Natural killer cell (primary cell): Measurements from ENCODE around the gene MYO5C. TPM values are rescaled to one million over a fixed set of nuclear protein-coding genes. Genes with fewer than 3 reads are reported as not detected.

Experiments used
- ATAC-seq, 3 donors: fragments of 150-1000 bp in 2 of 3; fragments of 200-7000 bp in 1 of 3; cut with Tn5 transposase; 1 replicate in 1 of 3; 2 replicates in 2 of 3; pipeline ENCODE4 v1.10.0; 2021; ENCODE audit warnings: mild to moderate bottlenecking in 2 of 3, moderate library complexity in 2 of 3
- DNase-seq, 2 donors: peaks; one replicate each; pipeline versions ENCODE4 v3.0.0 to v3.0.0-alpha.2; 2013 to 2021; ENCODE audit warnings: mixed read lengths in 1 of 2
- H3K27ac ChIP-seq: one replicate; pipeline ENCODE4 v1.5.1; 2013; ENCODE audit warnings: mild to moderate bottlenecking, low read length
- H3K27me3 ChIP-seq: one replicate; pipeline ENCODE4 v1.6.1; 2013; ENCODE audit warnings: low read length; ENCODE audit not compliant: control insufficient read depth, insufficient read depth
- H3K36me3 ChIP-seq: one replicate; pipeline ENCODE4 v1.6.1; 2013; ENCODE audit warnings: low read length; ENCODE audit not compliant: control insufficient read depth, insufficient read depth
- H3K4me1 ChIP-seq: one replicate; pipeline ENCODE4 v1.6.1; 2013; ENCODE audit warnings: low read length; ENCODE audit not compliant: control insufficient read depth, insufficient read depth
- H3K4me3 ChIP-seq: one replicate; pipeline ENCODE4 v1.5.1; 2013; ENCODE audit warnings: low read length
- H3K9me3 ChIP-seq: one replicate; pipeline ENCODE4 v1.6.1; 2013; ENCODE audit warnings: low read length; ENCODE audit not compliant: control insufficient read depth, insufficient read depth
- H3K27ac Mint-ChIP-seq, 2 donors: one replicate each; pipeline ENCODE4 v1.8.0; 2022; ENCODE audit warnings: mild to moderate bottlenecking in 2 of 2, mixed read lengths in 2 of 2, moderate library complexity in 1 of 2
- H3K27me3 Mint-ChIP-seq, 2 donors: one replicate each; pipeline ENCODE4 v1.8.0; 2022; ENCODE audit warnings: low read depth in 2 of 2, mixed read lengths in 2 of 2
- H3K36me3 Mint-ChIP-seq: one replicate; pipeline ENCODE4 v1.8.0; 2022; ENCODE audit warnings: mixed read lengths
- H3K4me1 Mint-ChIP-seq, 2 donors: one replicate each; pipeline ENCODE4 v1.8.0; 2022; ENCODE audit warnings: mixed read lengths in 2 of 2
- H3K4me3 Mint-ChIP-seq: one replicate; pipeline ENCODE4 v1.8.0; 2022; ENCODE audit warnings: mild to moderate bottlenecking, moderate library complexity, mixed read lengths
- H3K9me3 Mint-ChIP-seq, 2 donors: one replicate each; pipeline ENCODE4 v1.8.0; 2022; ENCODE audit warnings: mixed read lengths in 2 of 2
- CTCF ChIP-seq: fragments of 200-600 bp; IDR thresholded peaks from one replicate; pipeline ENCODE4 v1.8.0; 2022; ENCODE audit warnings: antibody characterized with exemption
- WGBS: methylation state at CpG from one replicate; pipeline ENCODE4 v1.1.7; 2013; ENCODE audit warnings: missing lambda C conversion rate; ENCODE audit not compliant: insufficient coverage; 5-methylcytosine and 5-hydroxymethylcytosine counted together
- intact Hi-C: fragments of 100-400 bp; cut with micrococcal nuclease; formaldehyde crosslinking; loops from one replicate; pipeline ENCODE4 v1.14.2; 2022
- total RNA-seq, 4 donors: library from RNA; stranded (reverse); fragments of 120-200 nt in 1 of 4; gene quantifications; one replicate each; pipeline versions ENCODE4 v1.2.3 to v1.2.4, GENCODE V29; 2013 to 2022

MYO5C gene
- total RNA-seq, 3 donors from 2014 or later (not counting 1 experiment from before 2014, with no cell fraction given) = 0.45 to 0.82 (median 0.60) TPM

- H3K36me3 Mint-ChIP-seq = no peaks in the 10 kb centered on the region
- WGBS = 38% methylated on average over 2 of the region's 4 CpGs
- DNase-seq (no peak), ATAC-seq (no peak)
- Histone ChIP-seq H3K9me3 (no peaks in the 10 kb centered on the region), H3K27ac (no peak overlapping the region), H3K36me3 (no peaks in the 10 kb centered on the region), H3K27me3 (peaks cover 3% of the 10 kb centered on the region), H3K4me3 (no peak overlapping the region), H3K4me1 (peaks cover 12% of the 10 kb centered on the region)
- no peak overlapping the region for H3K27ac Mint-ChIP-seq
- H3K9me3 Mint-ChIP-seq = no peaks in the 10 kb centered on the region
- H3K4me1 Mint-ChIP-seq = peaks cover 0 to 5% of the 10 kb centered on the region in 2 donors
- intact Hi-C loops = no loop called here
- H3K4me3 Mint-ChIP-seq = no peak overlapping the region
- TF ChIP-seq CTCF = no peak
- H3K27me3 Mint-ChIP-seq = peaks cover 23 to 28% of the 10 kb centered on the region in 2 donors
Observed at GRCh38 chr15:52290329-52290728, 5.3 kb downstream of the MYO5C start.

- no peaks in the 10 kb centered on the region for H3K36me3 Mint-ChIP-seq
- peaks cover 7% of the 10 kb centered on the region for H3K4me1 ChIP-seq
- intact Hi-C loops = no loop called here
Observed at GRCh38 chr15:52289629-52290081, 5.9 kb downstream of the MYO5C start.

GRCh38 chr15:52288986-52289385 is 6.6 kb downstream of the MYO5C start:
- H3K9me3 ChIP-seq = no peaks in the 10 kb centered on the region
- intact Hi-C loops = no loop called here
- H3K27me3 ChIP-seq = no peaks in the 10 kb centered on the region
- H3K27ac Mint-ChIP-seq = no peak overlapping the region
- H3K27ac ChIP-seq = no peak overlapping the region
- no peaks in the 10 kb centered on the region for H3K9me3 Mint-ChIP-seq
- no peak for TF ChIP-seq CTCF
- no peak overlapping the region for H3K4me3 ChIP-seq
- peaks cover 17 to 21% of the 10 kb centered on the region in 2 donors for H3K27me3 Mint-ChIP-seq
- H3K4me3 Mint-ChIP-seq = no peak overlapping the region
- WGBS = 93% methylated on average over 5 of the region's 5 CpGs
- H3K4me1 ChIP-seq = peaks cover 7% of the 10 kb centered on the region
- H3K4me1 Mint-ChIP-seq = peaks cover 0 to 5% of the 10 kb centered on the region in 2 donors
- no peaks in the 10 kb centered on the region for H3K36me3 Mint-ChIP-seq
- ATAC-seq (no peak), DNase-seq (no peak)
- no peaks in the 10 kb centered on the region for H3K36me3 ChIP-seq

More at GRCh38 chr15:52289629-52290081, 5.9 kb downstream of the MYO5C start:
- Histone ChIP-seq H3K9me3 (no peaks in the 10 kb centered on the region), H3K36me3 (no peaks in the 10 kb centered on the region), H3K27ac (no peak overlapping the region), H3K4me3 (no peak overlapping the region), H3K27me3 (no peaks in the 10 kb centered on the region)
- no peak for TF ChIP-seq CTCF
- H3K27ac Mint-ChIP-seq = no peak overlapping the region
- no peak for ATAC-seq
- no peak overlapping the region for H3K4me3 Mint-ChIP-seq
- 94% methylated on average over 4 of the region's 4 CpGs for WGBS
- peaks cover 23 to 28% of the 10 kb centered on the region in 2 donors for H3K27me3 Mint-ChIP-seq
- no peak for DNase-seq
- H3K9me3 Mint-ChIP-seq = no peaks in the 10 kb centered on the region
- H3K4me1 Mint-ChIP-seq = peaks cover 0 to 5% of the 10 kb centered on the region in 2 donors
